ENCODE results near the gene UPK1A. TPM values are rescaled to one million over a fixed set of nuclear protein-coding genes. Genes with fewer than 3 reads are reported as not detected.
A peak's percentile ranks its signal among the peaks of the same experiment; 100 is the strongest.
"Not testable (repeated sequence)": the region's sequence is repeated elsewhere in the genome, so short reads cannot be mapped to it uniquely, and the experiment has no call there.

The UPK1A gene
- total RNA-seq, 2 donors from 2014 or later: not detected

GRCh38 chr19:35673121-35673804 is 6.9 kb downstream of the UPK1A start:
- H3K27ac ChIP-seq: no peak overlapping the region
- no peaks in the 10 kb centered on the region for H3K9me3 ChIP-seq
- no peak for TF ChIP-seq CTCF (IDR thresholded peaks at IDR 0.05)
- TF ChIP-seq POLR2A (IDR thresholded peaks at IDR 0.05): no peak
- peak; percentile 25 to 50 (median 28) for DNase-seq
- ATAC-seq: peak; percentile 59
- H3K36me3 ChIP-seq (replicated peaks in 1 of 2; ENCODE audit: insufficient read depth in 1 of 2, low read depth in 2 of 2): no peaks in the 10 kb centered on the region
- 8 to 11% methylated on average over 8 to 35 of the region's 39 CpGs for WGBS, 2 donors
- H3K4me3 ChIP-seq: no peak overlapping the region
- no peaks in the 10 kb centered on the region for H3K27me3 ChIP-seq
- H3K4me1 ChIP-seq: peaks cover 5% of the 10 kb centered on the region
- intact Hi-C loops (cut with DNase I): no loop called here

GRCh38 chr19:35675589-35676140 is 9.3 kb downstream of the UPK1A start:
- intact Hi-C loops (cut with DNase I): no loop called here
- 59 to 68% methylated on average over 14 to 15 of the region's 15 CpGs for WGBS, 2 donors
- TF ChIP-seq CTCF (IDR thresholded peaks at IDR 0.05): no peak

GRCh38 chr19:35689836-35690235 is 23.5 kb downstream of the UPK1A start:
- intact Hi-C loops (cut with DNase I): no loop called here
- Histone ChIP-seq H3K36me3 (replicated peaks in 1 of 2; ENCODE audit: insufficient read depth in 1 of 2, low read depth in 2 of 2) (no peaks in the 10 kb centered on the region), H3K4me1 (peaks cover 4% of the 10 kb centered on the region), H3K27me3 (no peaks in the 10 kb centered on the region), H3K4me3 (no peak overlapping the region), H3K27ac (peak overlapping the region in 1 of 4 donors; percentile 49), H3K9me3 (no peaks in the 10 kb centered on the region)
- TF ChIP-seq CTCF (IDR thresholded peaks at IDR 0.05) (no peak), POLR2A (IDR thresholded peaks at IDR 0.05) (no peak)
- 21 to 32% methylated on average over 4 of the region's 4 CpGs for WGBS, 2 donors
- ATAC-seq (no peak), DNase-seq (peak in 2 of 4 donors; percentile 19 to 36)

More at GRCh38 chr19:35675589-35676140, 9.3 kb downstream of the UPK1A start:
- no peaks in the 10 kb centered on the region for H3K9me3 ChIP-seq
- H3K27me3 ChIP-seq: no peaks in the 10 kb centered on the region
- ATAC-seq (no peak), DNase-seq (no peak)
- no peak overlapping the region for H3K4me3 ChIP-seq
- H3K36me3 ChIP-seq (replicated peaks in 1 of 2; ENCODE audit: insufficient read depth in 1 of 2, low read depth in 2 of 2): no peaks in the 10 kb centered on the region
- no peak overlapping the region for H3K27ac ChIP-seq
- peaks cover 5% of the 10 kb centered on the region for H3K4me1 ChIP-seq

GRCh38 chr19:35691106-35691505 is 24.8 kb downstream of the UPK1A start:
- H3K9me3 ChIP-seq; intact Hi-C loops (cut with DNase I): not testable (repeated sequence)

GRCh38 chr19:35692010-35692409 is 25.7 kb downstream of the UPK1A start:
- H3K27ac ChIP-seq: no peak overlapping the region
- DNase-seq: no peak
- TF ChIP-seq CTCF (IDR thresholded peaks at IDR 0.05): no peak
- no peak for TF ChIP-seq POLR2A (IDR thresholded peaks at IDR 0.05)
- H3K27me3 ChIP-seq: no peaks in the 10 kb centered on the region
- no peak for ATAC-seq
- no peak overlapping the region for H3K4me3 ChIP-seq
- peaks cover 4% of the 10 kb centered on the region for H3K4me1 ChIP-seq
- H3K9me3 ChIP-seq: no peaks in the 10 kb centered on the region
- intact Hi-C loops (cut with DNase I): no loop called here
- no peaks in the 10 kb centered on the region for H3K36me3 ChIP-seq (replicated peaks in 1 of 2; ENCODE audit: insufficient read depth in 1 of 2, low read depth in 2 of 2)
- WGBS, 2 donors: 37 to 55% methylated on average over 7 to 11 of the region's 11 CpGs

More at GRCh38 chr19:35691106-35691505, 24.8 kb downstream of the UPK1A start:
- not testable (repeated sequence) for H3K4me1 ChIP-seq; DNase-seq; ATAC-seq; H3K4me3 ChIP-seq; H3K27ac ChIP-seq; H3K27me3 ChIP-seq; H3K36me3 ChIP-seq (replicated peaks in 1 of 2; ENCODE audit: insufficient read depth in 1 of 2, low read depth in 2 of 2)
- WGBS, 2 donors: 87 to 90% methylated on average over 4 to 29 of the region's 37 CpGs

Measured in body of pancreas (tissue), 4 donors.